HCT116 (cell line): ENCODE measurements around the gene FABP3. TPM values are rescaled to one million over a fixed set of nuclear protein-coding genes. Genes with fewer than 3 reads are reported as not detected.

Experiments
- ATAC-seq: fragments of 200-7000 bp; cut with Tn5 transposase; 2 replicates; pipeline ENCODE4 v1.9.1; 2020; ENCODE audit warnings: mild to moderate bottlenecking, moderate library complexity
- BruUV-seq: library from RNA; stranded (reverse); fragments of 400-500 nt; replicated peaks from 2 replicates; lab custom pipeline; 2021; lab: Mats Ljungman, UMichigan
- CTCF ChIA-PET: fragments of 300-600 bp; sonication (Branson Sonifier 250); formaldehyde crosslinking; loops from one replicate; lab custom pipeline; 2021; ENCODE audit warnings: antibody characterized with exemption; lab: Charles Lee
- POLR2A ChIA-PET: fragments of 300-600, 350-600 bp; sonication (Branson Sonifier 250); formaldehyde crosslinking; loops from one replicate; lab custom pipeline; 2021; ENCODE audit warnings: antibody characterized with exemption; lab: Charles Lee
- RAD21 ChIA-PET, 2 experiments: fragments of 300-600 bp; sonication (Branson Sonifier 250); formaldehyde crosslinking; loops; one replicate each; lab custom pipeline; 2023; ENCODE audit warnings: low total read pairs in 2 of 2; ENCODE audit not compliant: uncharacterized antibody in 2 of 2, unreplicated experiment in 2 of 2, low non-redundant PET in 1 of 2; lab: Charles Lee
- DNase-seq: peaks from one replicate; pipeline ENCODE4 v3.0.0-alpha.2; 2010; ENCODE audit warnings: low read depth, low spot score
- H2AFZ ChIP-seq: fragments of 200-600 bp; shearing (Covaris generic), sonication (generic); 2 replicates; pipeline ENCODE4 v1.6.1; 2017; ENCODE audit warnings: low read depth, mixed run types, mixed read lengths, antibody characterized with exemption, low read length; ENCODE audit not compliant: poor library complexity, severe bottlenecking
- H3K27ac ChIP-seq: 2 replicates; pipeline ENCODE4 v1.5.1; 2012; ENCODE audit warnings: low read depth, low read length
- H3K27me3 ChIP-seq: fragments of 200-600 bp; sonication (generic); 2 replicates; pipeline ENCODE4 v1.6.1; 2016; ENCODE audit warnings: mixed run types, low read length, mixed read lengths; ENCODE audit not compliant: insufficient read depth
- H3K36me3 ChIP-seq, 2 experiments: fragments of 200-500 bp in 1 of 2; fragments of 200-600 bp in 1 of 2; sonication (Bioruptor generic) in 1 of 2; sonication (generic) in 1 of 2; 2 replicates each; pipeline versions ENCODE4 v1.5.1 to v1.6.1; 2014 to 2016; ENCODE audit warnings: low read length in 2 of 2, inconsistent platforms in 1 of 2, mixed read lengths in 1 of 2, mixed run types in 1 of 2; ENCODE audit not compliant: insufficient read depth in 2 of 2, control insufficient read depth in 1 of 2
- H3K4me1 ChIP-seq, 2 experiments: fragments of 200-600 bp in 1 of 2; sonication (generic) in 1 of 2; 2 replicates each; pipeline versions ENCODE4 v1.5.1 to v1.6.1; 2012 to 2017; ENCODE audit warnings: low read length in 2 of 2, inconsistent platforms in 1 of 2, mild to moderate bottlenecking in 1 of 2, mixed read lengths in 1 of 2, mixed run types in 1 of 2, moderate library complexity in 1 of 2; ENCODE audit not compliant: insufficient read depth in 2 of 2, control insufficient read depth in 1 of 2
- H3K4me2 ChIP-seq: fragments of 200-600 bp; sonication (generic); 2 replicates; pipeline ENCODE4 v1.6.1; 2017; ENCODE audit warnings: mixed run types, low read length, mixed read lengths
- H3K4me3 ChIP-seq, 2 experiments: fragments of 200-600 bp in 1 of 2; sonication (generic) in 1 of 2; replicated peaks in 1 of 2; 2 replicates each; pipeline ENCODE4 v1.5.1; 2011 to 2016; ENCODE audit warnings: low read length in 2 of 2, control low read depth in 1 of 2, low read depth in 1 of 2, mild to moderate bottlenecking in 1 of 2, mixed read lengths in 1 of 2, mixed run types in 1 of 2
- H3K79me2 ChIP-seq: fragments of 200-600 bp; sonication (generic); 2 replicates; pipeline ENCODE4 v1.6.1; 2017; ENCODE audit warnings: mild to moderate bottlenecking, mixed run types, low read length, moderate library complexity, mixed read lengths; ENCODE audit not compliant: insufficient read depth
- H3K9ac ChIP-seq: fragments of 200-600 bp; sonication (generic); 2 replicates; pipeline ENCODE4 v1.6.1; 2016; ENCODE audit warnings: low read length, mixed read lengths
- H3K9me2 ChIP-seq: fragments of 200-600 bp; sonication (generic), shearing (Covaris generic); 2 replicates; pipeline ENCODE4 v1.6.1; 2017; ENCODE audit warnings: mixed run types, mild to moderate bottlenecking, moderate library complexity; ENCODE audit not compliant: insufficient read depth
- H3K9me3 ChIP-seq, 2 experiments: fragments of 200-500 bp in 1 of 2; fragments of 200-600 bp in 1 of 2; sonication (Bioruptor generic) in 1 of 2; sonication (generic) in 1 of 2; 2 replicates each; pipeline ENCODE4 v1.6.1; 2014 to 2017; ENCODE audit warnings: low read length in 2 of 2, mixed read lengths in 2 of 2, inconsistent platforms in 1 of 2, low read depth in 1 of 2, mild to moderate bottlenecking in 1 of 2, mixed run types in 1 of 2, moderate library complexity in 1 of 2; ENCODE audit not compliant: control insufficient read depth in 1 of 2, insufficient read depth in 1 of 2
- H4K20me1 ChIP-seq: fragments of 200-600 bp; sonication (generic), shearing (Covaris generic); 2 replicates; pipeline ENCODE4 v1.6.1; 2017; ENCODE audit warnings: mixed run types, mild to moderate bottlenecking, moderate library complexity; ENCODE audit not compliant: insufficient read depth
- CBX3 ChIP-seq: IDR thresholded peaks from 2 replicates; pipeline ENCODE4 v1.6.1; 2012; ENCODE audit warnings: low read depth
- EGR1 ChIP-seq: IDR thresholded peaks from 2 replicates; pipeline ENCODE4 v1.6.1; 2012; ENCODE audit warnings: low read depth
- ELF1 ChIP-seq: IDR thresholded peaks from 2 replicates; pipeline ENCODE4 v1.6.1; 2012; ENCODE audit warnings: low read depth, borderline replicate concordance
- EZH2 ChIP-seq: fragments of 200-600 bp; sonication (generic); IDR thresholded peaks from 2 replicates; pipeline ENCODE4 v1.6.1; 2017; ENCODE audit warnings: antibody characterized with exemption, mixed run types
- EZH2phosphoT487 ChIP-seq: fragments of 200-600 bp; IDR thresholded peaks from 2 replicates; pipeline ENCODE4 v1.6.1; 2018; ENCODE audit warnings: antibody characterized with exemption, borderline replicate concordance
- JUND ChIP-seq: IDR thresholded peaks from 2 replicates; pipeline ENCODE4 v1.6.1; 2012
- POLR2A ChIP-seq: IDR thresholded peaks from 2 replicates; pipeline ENCODE4 v1.7.0; 2011; ENCODE audit warnings: borderline replicate concordance; ENCODE audit not compliant: insufficient read depth, insufficient read length; ENCODE audit errors: extremely low read depth
- POLR2AphosphoS5 ChIP-seq: IDR thresholded peaks from 2 replicates; pipeline ENCODE4 v1.6.1; 2011; ENCODE audit warnings: mild to moderate bottlenecking, low read depth, low read length, moderate library complexity
- RAD21 ChIP-seq: IDR thresholded peaks from 2 replicates; pipeline ENCODE4 v1.6.1; 2012; ENCODE audit warnings: low read depth, mild to moderate bottlenecking
- SP1 ChIP-seq: IDR thresholded peaks from 2 replicates; pipeline ENCODE4 v1.6.1; 2012; ENCODE audit warnings: low read depth
- SRF ChIP-seq: IDR thresholded peaks from 2 replicates; pipeline ENCODE4 v1.6.1; 2012; ENCODE audit warnings: low read depth
- TCF7L2 ChIP-seq: IDR thresholded peaks from 2 replicates; pipeline ENCODE4 v1.7.0; 2011; ENCODE audit warnings: borderline replicate concordance, inconsistent platforms; ENCODE audit not compliant: insufficient read depth, insufficient read length; ENCODE audit errors: extremely low read depth
- YY1 ChIP-seq: IDR thresholded peaks from 2 replicates; pipeline ENCODE4 v1.6.1; 2011; ENCODE audit warnings: low read length, low read depth, moderate library complexity, mild to moderate bottlenecking; ENCODE audit not compliant: insufficient replicate concordance; ENCODE audit errors: extremely low read depth
- ZNF274 ChIP-seq: fragments of 200-500 bp; sonication (Bioruptor generic); IDR thresholded peaks from 2 replicates; pipeline ENCODE4 v1.6.1; 2014; ENCODE audit warnings: mild to moderate bottlenecking, low read depth, low read length, inconsistent platforms
- intact Hi-C: fragments of 100-400 bp; cut with micrococcal nuclease; formaldehyde crosslinking; loops from 2 replicates; pipeline ENCODE4 v1.10.0; 2022
- total RNA-seq: library from RNA; stranded (reverse); gene quantifications from one replicate; pipeline ENCODE4 v1.2.1, GENCODE V29; 2021; ENCODE audit not compliant: unreplicated experiment
- TF ChIP-seq, protein P1 (sequence below): IDR thresholded peaks from 2 replicates; pipeline ENCODE4 v1.6.1; 2012
- TF ChIP-seq, protein P2 (sequence below): IDR thresholded peaks from 2 replicates; pipeline ENCODE4 v1.6.1; 2012
- TF ChIP-seq, protein P3 (sequence below), 3 experiments: fragments of 200-600 bp in 1 of 3; sonication (generic) in 1 of 3; IDR thresholded peaks in 2 of 3; conservative IDR thresholded peaks in 1 of 3; 2 replicates each; pipeline ENCODE4 v1.5.1; 2012 to 2017; ENCODE audit warnings: low read depth in 2 of 3, low read length in 2 of 3, antibody characterized with exemption in 1 of 3, borderline replicate concordance in 1 of 3, control low read depth in 1 of 3, mild to moderate bottlenecking in 1 of 3, mixed read lengths in 1 of 3, mixed run types in 1 of 3, moderate library complexity in 1 of 3; ENCODE audit not compliant: insufficient read depth in 1 of 3

The FABP3 gene
- total RNA-seq, 1 experiment from 2014 or later, result not detected

DNA sequence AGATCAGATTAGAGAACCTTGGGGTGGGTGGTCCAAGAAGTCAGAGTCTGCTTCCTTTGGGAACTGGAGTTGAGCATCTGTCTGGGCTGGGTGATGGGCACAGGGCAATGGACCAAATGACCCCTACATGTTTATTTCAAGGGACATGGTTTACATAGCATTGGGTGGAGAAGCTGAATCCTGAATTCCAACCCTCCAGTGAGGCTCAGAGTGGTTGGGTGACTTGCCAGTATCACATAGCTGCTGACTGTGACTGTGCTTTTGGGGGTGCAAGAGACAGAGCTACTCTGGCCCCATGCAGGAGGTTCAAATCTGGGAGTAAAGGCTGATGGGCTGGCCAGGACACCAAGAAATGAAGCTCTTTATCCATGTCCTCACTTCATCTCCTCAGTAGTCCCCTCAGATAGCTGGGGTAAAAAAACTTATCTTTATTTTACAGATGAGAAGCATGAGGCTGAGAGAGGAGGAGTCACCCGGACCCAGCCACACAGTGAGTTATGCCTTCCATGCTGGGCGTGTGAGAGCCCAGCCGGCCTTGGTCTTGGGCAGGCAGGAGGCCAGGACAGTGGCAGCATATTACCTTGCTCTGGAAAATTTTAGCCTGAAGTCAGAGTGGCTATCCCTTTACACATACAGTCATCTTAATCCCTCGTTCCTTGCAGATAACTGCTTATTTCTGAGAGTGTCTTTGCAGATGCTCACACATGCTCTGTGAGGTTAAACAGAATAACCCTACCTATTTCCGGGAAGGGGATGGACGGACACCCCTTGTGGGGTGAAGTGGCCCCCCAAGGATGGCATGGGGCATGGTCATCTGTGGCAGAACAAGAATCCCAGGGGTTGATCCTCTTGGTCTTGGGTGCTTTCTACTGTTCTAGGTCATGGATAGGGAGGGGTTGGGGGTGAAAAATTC is 37.3 kb upstream of the FABP3 start:
- no TSS peak for BruUV-seq
- TF ChIP-seq SP1 (no peak), RAD21 (no peak), SRF (no peak), ZNF274 (no peak), EZH2phosphoT487 (no peak), EGR1 (no peak), CBX3 (no peak), POLR2AphosphoS5 (no peak), YY1 (no peak), EZH2 (no peak), POLR2A (no peak), JUND (no peak), TCF7L2 (no peak), ELF1 (no peak)
- TF ChIP-seq, protein P1, sequence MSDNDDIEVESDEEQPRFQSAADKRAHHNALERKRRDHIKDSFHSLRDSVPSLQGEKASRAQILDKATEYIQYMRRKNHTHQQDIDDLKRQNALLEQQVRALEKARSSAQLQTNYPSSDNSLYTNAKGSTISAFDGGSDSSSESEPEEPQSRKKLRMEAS, result no peak
- TF ChIP-seq, protein P2, sequence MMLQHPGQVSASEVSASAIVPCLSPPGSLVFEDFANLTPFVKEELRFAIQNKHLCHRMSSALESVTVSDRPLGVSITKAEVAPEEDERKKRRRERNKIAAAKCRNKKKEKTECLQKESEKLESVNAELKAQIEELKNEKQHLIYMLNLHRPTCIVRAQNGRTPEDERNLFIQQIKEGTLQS, result no peak
- TF ChIP-seq, protein P3, sequence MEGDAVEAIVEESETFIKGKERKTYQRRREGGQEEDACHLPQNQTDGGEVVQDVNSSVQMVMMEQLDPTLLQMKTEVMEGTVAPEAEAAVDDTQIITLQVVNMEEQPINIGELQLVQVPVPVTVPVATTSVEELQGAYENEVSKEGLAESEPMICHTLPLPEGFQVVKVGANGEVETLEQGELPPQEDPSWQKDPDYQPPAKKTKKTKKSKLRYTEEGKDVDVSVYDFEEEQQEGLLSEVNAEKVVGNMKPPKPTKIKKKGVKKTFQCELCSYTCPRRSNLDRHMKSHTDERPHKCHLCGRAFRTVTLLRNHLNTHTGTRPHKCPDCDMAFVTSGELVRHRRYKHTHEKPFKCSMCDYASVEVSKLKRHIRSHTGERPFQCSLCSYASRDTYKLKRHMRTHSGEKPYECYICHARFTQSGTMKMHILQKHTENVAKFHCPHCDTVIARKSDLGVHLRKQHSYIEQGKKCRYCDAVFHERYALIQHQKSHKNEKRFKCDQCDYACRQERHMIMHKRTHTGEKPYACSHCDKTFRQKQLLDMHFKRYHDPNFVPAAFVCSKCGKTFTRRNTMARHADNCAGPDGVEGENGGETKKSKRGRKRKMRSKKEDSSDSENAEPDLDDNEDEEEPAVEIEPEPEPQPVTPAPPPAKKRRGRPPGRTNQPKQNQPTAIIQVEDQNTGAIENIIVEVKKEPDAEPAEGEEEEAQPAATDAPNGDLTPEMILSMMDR (IDR thresholded peaks at IDR 0.05 in 2 of 3, conservative IDR thresholded peaks at IDR 0.05 in 1 of 3; ENCODE audit: borderline replicate concordance in 1 of 3, insufficient read depth in 1 of 3, low read depth in 2 of 3, low read length in 2 of 3), result no peak
- Histone ChIP-seq H3K79me2 (peaks cover 13% of the 10 kb centered on the region; the same call in 1 of the 2 replicates), H3K9ac (no peak overlapping the region), H3K4me1 (peaks cover 8 to 19% of the 10 kb centered on the region in 2 experiments; a peak in 3 of 4 replicates), H3K4me2 (no peak overlapping the region), H3K9me2 (no peaks in the 10 kb centered on the region), H3K27me3 (no peaks in the 10 kb centered on the region), H2AFZ (no peak overlapping the region), H3K9me3 (no peaks in the 10 kb centered on the region), H4K20me1 (no peaks in the 10 kb centered on the region), H3K27ac (no peak overlapping the region), H3K4me3 (no peak overlapping the region), H3K36me3 (no peaks in the 10 kb centered on the region)
- ChIA-PET CTCF (interaction anchor here (1.3 kb wide), 1 partner anchor 12 kb away, joined by 4 read pairs; no protein-coding TSS in a partner anchor), POLR2A (no interaction called here), RAD21 (no interaction called here)
- ATAC-seq (no peak), DNase-seq (no peak)
- intact Hi-C loops, result no loop called here
